Adrenal gland (tissue), 12 donors: ENCODE data around the gene SAMD4A. TPM values are rescaled to one million over a fixed set of nuclear protein-coding genes. Genes with fewer than 3 reads are reported as not detected.

Experiments used
- DNase-seq, 7 donors: peaks; one replicate each; pipeline ENCODE4 v3.0.0-alpha.2; 2019 to 2020
- H3K27ac ChIP-seq, 5 donors: fragments of 200-600 bp; sonication (generic) in 4 of 5; 1 replicate in 3 of 5; 2 replicates in 2 of 5; pipeline versions ENCODE4 v1.5.1 to v1.8.0; 2016 to 2020; ENCODE audit warnings: mild to moderate bottlenecking in 1 of 5
- H3K27me3 ChIP-seq: fragments of 200-600 bp; 2 replicates; pipeline ENCODE4 v1.8.0; 2021
- H3K36me3 ChIP-seq, 2 donors: fragments of 200-600 bp; replicated peaks in 1 of 2; 1 replicate in 1 of 2; 2 replicates in 1 of 2; pipeline versions ENCODE4 v1.5.1 to v1.8.0; 2018 to 2022
- H3K4me1 ChIP-seq, 2 donors: fragments of 200-600 bp; replicated peaks in 1 of 2; 1 replicate in 1 of 2; 2 replicates in 1 of 2; pipeline versions ENCODE4 v1.5.1 to v1.8.0; 2018 to 2021
- H3K4me3 ChIP-seq, 4 donors: fragments of 200-600 bp; sonication (generic) in 3 of 4; one replicate each; pipeline ENCODE4 v1.5.1; 2016 to 2018
- H3K9me3 ChIP-seq, 3 donors: fragments of 200-600 bp; sonication (generic) in 1 of 3; replicated peaks in 1 of 3; 1 replicate in 2 of 3; 2 replicates in 1 of 3; pipeline versions ENCODE4 v1.5.1 to v1.8.0; 2016 to 2021
- CTCF ChIP-seq, 6 experiments: fragments of 450-650 bp in 4 of 6; fragments of 200-600 bp in 2 of 6; sonication (generic) in 1 of 6; IDR thresholded peaks; 1 replicate in 5 of 6; 2 replicates in 1 of 6; pipeline versions ENCODE4 v1.5.1 to v1.8.0; 2016 to 2021; ENCODE audit warnings: antibody characterized with exemption in 6 of 6, mild to moderate bottlenecking in 2 of 6, moderate library complexity in 1 of 6
- POLR2A ChIP-seq, 2 donors: fragments of 450-650 bp; IDR thresholded peaks; one replicate each; pipeline ENCODE4 v1.6.1; 2017; ENCODE audit warnings: antibody characterized with exemption in 2 of 2, mild to moderate bottlenecking in 2 of 2, moderate library complexity in 1 of 2
- WGBS, 4 donors: extraction: QIAGEN DNeasy Blood & Tissue Kit in 2 of 4; methylation state at CpG; one replicate each; pipeline versions ENCODE4 v1.1.5 to v1.1.7; 2013 to 2017; 5-methylcytosine and 5-hydroxymethylcytosine counted together
- intact Hi-C, 2 donors: fragments of 100-400 bp; cut with DNase I; formaldehyde crosslinking; loops; one replicate each; pipeline versions ENCODE4 v1.14.1 to v1.15.0; 2022 to 2023
- polyA plus RNA-seq, 3 donors: library from polyadenylated mRNA; stranded (reverse); fragments of 200-250 nt in 2 of 3; fragments of 350-450 nt in 1 of 3; fragmentation: Illumina TruSeq in 1 of 3; extraction: RNeasy Lipid Tissue Mini Kit (QIAGEN cat#74804) in 1 of 3; gene quantifications; one replicate each; pipeline ENCODE4 v1.2.3, GENCODE V29; 2013 to 2014
- total RNA-seq, 9 donors: library from RNA; depleted of rRNA in 4 of 9; stranded (reverse); fragments of >200 nt in 4 of 9; fragments of 120-200 nt in 1 of 9; fragmentation: NEBNext Ultra II Directional in 1 of 9; extraction: Animal tissue kit (Norgen Biotek cat#: 25700) in 1 of 9; gene quantifications; one replicate each; pipeline versions ENCODE4 v1.1.0 to v1.2.4, GENCODE V29; 2013 to 2023
- donor health status: healthy with polysubstance abuse.
- donor health status: Bipolar disorder and iron deficiency.
- donor health status: DM: yes; HTN: yes; CAD: no.
- donor health status: DM: no; HTN: no; CAD: no.
- donor health status: DM: no; HTN: no; CAD: no.
- donor health status: DM: yes; HTN: yes; CAD: no.

Gene SAMD4A
- total and polyA plus RNA-seq, 12 donors = 2.2 to 13.2 (median 8.3) TPM

- no peaks in the 10 kb centered on the region for H3K27me3 ChIP-seq
- no peak for DNase-seq
- intact Hi-C loops = no loop called here
- WGBS, 4 donors = 78 to 83% (median 80%) methylated on average over 5 of the region's 5 CpGs
- H3K9me3 ChIP-seq = no peaks in the 10 kb centered on the region
- H3K36me3 ChIP-seq = no peaks in the 10 kb centered on the region
- peak overlapping the region in 4 of 5 donors; percentile 4 to 96 (median 89) for H3K27ac ChIP-seq
- no peak for TF ChIP-seq CTCF (IDR thresholded peaks at IDR 0.05)
- TF ChIP-seq POLR2A (IDR thresholded peaks at IDR 0.05) = no peak
- H3K4me3 ChIP-seq = no peak overlapping the region
- H3K4me1 ChIP-seq = peaks cover 20 to 53% of the 10 kb centered on the region in 2 donors
These were observed 84.0 kb downstream of the SAMD4A start for GRCh38 chr14:54650959-54651351.

- intact Hi-C loops = no loop called here
- H3K4me1 ChIP-seq = peaks cover 20 to 53% of the 10 kb centered on the region in 2 donors
- WGBS, 4 donors = 62 to 72% (median 72%) methylated on average over 4 of the region's 4 CpGs
These were observed 84.7 kb downstream of the SAMD4A start for GRCh38 chr14:54651649-54652048.

GRCh38 chr14:54652188-54652587 is 85.3 kb downstream of the SAMD4A start:
- 17 to 23% (median 21%) methylated on average over 6 of the region's 6 CpGs for WGBS, 4 donors
- TF ChIP-seq CTCF (IDR thresholded peaks at IDR 0.05) = no peak
- peak in 1 of 2 donors; percentile 77 for TF ChIP-seq POLR2A (IDR thresholded peaks at IDR 0.05)
- Histone ChIP-seq H3K27ac (peak overlapping the region; percentile 78 to 96 (median 87)), H3K27me3 (no peaks in the 10 kb centered on the region), H3K4me3 (peak overlapping the region in 2 of 4 donors; percentile 2 to 45), H3K9me3 (no peaks in the 10 kb centered on the region), H3K4me1 (peaks cover 20 to 53% of the 10 kb centered on the region in 2 donors), H3K36me3 (no peaks in the 10 kb centered on the region)
- intact Hi-C loops = no loop called here
- peak; percentile 82 to 97 (median 94) for DNase-seq

More at GRCh38 chr14:54651649-54652048, 84.7 kb downstream of the SAMD4A start:
- no peaks in the 10 kb centered on the region for H3K9me3 ChIP-seq
- no peaks in the 10 kb centered on the region for H3K27me3 ChIP-seq
- H3K36me3 ChIP-seq = no peaks in the 10 kb centered on the region
- TF ChIP-seq POLR2A (IDR thresholded peaks at IDR 0.05) = no peak
- TF ChIP-seq CTCF (IDR thresholded peaks at IDR 0.05) = no peak
- DNase-seq = no peak
- H3K27ac ChIP-seq = peak overlapping the region; percentile 78 to 96 (median 87)
- peak overlapping the region in 1 of 4 donors; percentile 45 for H3K4me3 ChIP-seq

DNA sequence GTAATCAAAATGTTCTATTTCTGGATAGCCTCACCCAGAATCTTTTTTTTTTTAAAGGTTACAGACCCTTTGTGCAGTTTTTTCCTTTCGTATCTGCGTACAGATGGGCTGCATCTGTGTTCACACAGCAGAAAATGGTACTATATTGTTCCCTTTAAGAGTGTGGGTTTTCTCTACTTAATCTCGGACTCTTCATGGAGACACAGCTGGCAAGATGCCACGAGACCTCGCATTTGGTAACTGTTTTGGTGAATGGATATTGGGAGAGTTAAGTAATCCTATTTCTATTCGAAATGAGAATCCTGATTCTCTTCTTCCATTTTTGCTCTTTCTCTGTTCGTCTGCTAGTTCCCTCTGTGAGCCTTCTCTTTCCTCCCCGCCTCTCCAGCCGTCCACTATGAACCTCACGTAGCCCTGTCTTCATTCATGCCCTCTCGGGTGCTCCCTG is 85.7 kb downstream of the SAMD4A start:
- Histone ChIP-seq H3K27ac (peak overlapping the region; percentile 78 to 96 (median 87)), H3K27me3 (no peaks in the 10 kb centered on the region), H3K36me3 (no peaks in the 10 kb centered on the region), H3K4me3 (peak overlapping the region in 2 of 4 donors; percentile 2 to 45), H3K4me1 (peaks cover 20 to 53% of the 10 kb centered on the region in 2 donors), H3K9me3 (no peaks in the 10 kb centered on the region)
- TF ChIP-seq CTCF (IDR thresholded peaks at IDR 0.05) = no peak
- TF ChIP-seq POLR2A (IDR thresholded peaks at IDR 0.05) = no peak
- whole genome bisulfite sequencing, 4 donors = 35 to 38% (median 37%) methylated on average over 11 of the region's 11 CpGs
- peak; percentile 43 to 85 (median 70) for DNase-seq
- intact Hi-C loops = no loop called here
